A549 (cell line): Measurements from ENCODE around the gene ZNF883. TPM values are rescaled to one million over a fixed set of nuclear protein-coding genes. Genes with fewer than 3 reads are reported as not detected.

Source experiments
- ATAC-seq, 2 experiments: fragments of 200-7000 bp in 1 of 2; fragments of >200 bp in 1 of 2; cut with Nextera tagmentation in 1 of 2; cut with Tn5 transposase in 1 of 2; 3 replicates each; pipeline versions ENCODE4 v1.8.0 to v1.9.1; 2018 to 2020; ENCODE audit warnings: mild to moderate bottlenecking in 1 of 2, moderate library complexity in 1 of 2
- CTCF ChIA-PET: fragments of 300-600 bp; sonication (Branson Sonifier 250); formaldehyde crosslinking; extraction: SDS; loops from one replicate; lab custom pipeline; 2021; ENCODE audit warnings: antibody characterized with exemption, inconsistent platforms; lab: Yijun Ruan, JAX
- POLR2A ChIA-PET: fragments of 350-600 bp; formaldehyde crosslinking; extraction: SDS; loops from one replicate; lab custom pipeline; 2021; ENCODE audit warnings: antibody characterized with exemption, inconsistent platforms; lab: Yijun Ruan, JAX
- DNase-seq, 2 experiments: peaks; one replicate each; pipeline versions ENCODE4 v3.0.0 to v3.0.0-alpha.2; 2011 to 2016; ENCODE audit warnings: low read depth in 1 of 2, low spot score in 1 of 2
- FAIRE-seq: peaks from 2 replicates; lab custom pipeline; 2011; peaks lifted over from hg19 to GRCh38; lab: Jason Lieb, UNC
- H3K27ac ChIP-seq, 2 experiments: fragments of >200 bp; sonication (Bioruptor Twin); formaldehyde crosslinking; 3 replicates each; pipeline ENCODE4 v1.5.1; 2016 to 2017
- H3K4me1 ChIP-seq: fragments of >200 bp; sonication (Bioruptor Twin); formaldehyde crosslinking; 3 replicates; pipeline ENCODE4 v1.6.1; 2016
- H3K4me2 ChIP-seq: fragments of >200 bp; sonication (Bioruptor Twin); formaldehyde crosslinking; 3 replicates; pipeline ENCODE4 v1.6.1; 2016
- H3K4me3 ChIP-seq: fragments of >200 bp; sonication (Bioruptor Twin); formaldehyde crosslinking; 3 replicates; pipeline ENCODE4 v1.5.1; 2016
- H3K9me3 ChIP-seq: fragments of >200 bp; sonication (Bioruptor Twin); formaldehyde crosslinking; 3 replicates; pipeline ENCODE4 v1.6.1; 2016
- CBX8 ChIP-seq: fragments of 200-600 bp; sonication (generic); IDR thresholded peaks from 2 replicates; pipeline ENCODE4 v1.6.1; 2016
- CTCF ChIP-seq: fragments of >200 bp; sonication (Bioruptor Twin); formaldehyde crosslinking; IDR thresholded peaks from 3 replicates; pipeline ENCODE4 v1.5.1; 2016
- EHF ChIP-seq: fragments of 250-450 bp; sonication (Bioruptor Pico); IDR thresholded peaks from 2 replicates; pipeline ENCODE4 v1.5.0; 2020; ENCODE audit warnings: mild to moderate bottlenecking
- HES2 ChIP-seq: fragments of >200 bp; sonication (Bioruptor Twin); formaldehyde crosslinking; IDR thresholded peaks from 2 replicates; pipeline ENCODE4 v1.6.1; 2016
- HOXB5 ChIP-seq: fragments of 250-450 bp; sonication (Bioruptor Pico); IDR thresholded peaks from 2 replicates; pipeline ENCODE4 v1.5.0; 2020; ENCODE audit warnings: mild to moderate bottlenecking, moderate library complexity
- JUN ChIP-seq, 2 experiments: fragments of >200 bp; sonication (Bioruptor Twin); formaldehyde crosslinking; IDR thresholded peaks; 2 replicates in 1 of 2; 3 replicates in 1 of 2; pipeline ENCODE4 v1.6.1; 2016 to 2017
- NR3C1 ChIP-seq: fragments of >200 bp; sonication (Bioruptor Twin); formaldehyde crosslinking; IDR thresholded peaks from 3 replicates; pipeline ENCODE4 v1.6.1; 2017
- RAD21 ChIP-seq, 2 experiments: fragments of >200 bp in 1 of 2; sonication (Bioruptor Twin) in 1 of 2; formaldehyde crosslinking in 1 of 2; IDR thresholded peaks in 1 of 2; conservative IDR thresholded peaks in 1 of 2; 2 replicates in 1 of 2; 3 replicates in 1 of 2; pipeline ENCODE4 v1.6.1; 2012 to 2018; ENCODE audit warnings: inconsistent platforms in 1 of 2
- REST ChIP-seq: fragments of 200-600 bp; sonication (generic); IDR thresholded peaks from 2 replicates; pipeline ENCODE4 v1.6.1; 2016; ENCODE audit warnings: antibody characterized with exemption, mild to moderate bottlenecking, moderate library complexity
- RFX5 ChIP-seq: fragments of 450-650 bp; IDR thresholded peaks from 2 replicates; pipeline ENCODE4 v1.7.1; 2014; ENCODE audit warnings: antibody characterized with exemption, mild to moderate bottlenecking, moderate library complexity
- SREBF2 ChIP-seq: fragments of 450-650 bp; IDR thresholded peaks from 2 replicates; pipeline ENCODE4 v1.6.1; 2014; ENCODE audit warnings: mild to moderate bottlenecking, moderate library complexity
- ZC3H11A ChIP-seq: fragments of 450-650 bp; IDR thresholded peaks from 2 replicates; pipeline ENCODE4 v1.6.1; 2014; ENCODE audit warnings: antibody characterized with exemption, mild to moderate bottlenecking
- WGBS: methylation state at CpG from one replicate; pipeline ENCODE4 v1.1.6; 2017; ENCODE audit errors: missing lambda C conversion rate; 5-methylcytosine and 5-hydroxymethylcytosine counted together
- polyA plus RNA-seq, 4 experiments: library from polyadenylated mRNA; depleted of rRNA in 3 of 4; stranded (reverse); fragments of >200 nt; fragmentation: RNase III in 1 of 4; extraction: RNeasy Plus Mini Kit Qiagen cat#74134 plus additional on column Dnase treatment in 1 of 4; gene quantifications; 2 replicates in 3 of 4; 3 replicates in 1 of 4; pipeline ENCODE4 v1.2.3, GENCODE V29; 2011 to 2017
- TF ChIP-seq, protein P1 (sequence below): fragments of 150-350 bp; IDR thresholded peaks from 2 replicates; pipeline ENCODE4 v1.6.1; 2014; ENCODE audit warnings: low read depth, mild to moderate bottlenecking, low read length
- TF ChIP-seq, protein P2 (sequence below): fragments of 250-450 bp; sonication (Bioruptor Pico); IDR thresholded peaks from 2 replicates; pipeline ENCODE4 v1.5.0; 2021; ENCODE audit warnings: mild to moderate bottlenecking, moderate library complexity, borderline replicate concordance

Gene ZNF883
- polyA plus RNA-seq, 2 of the 4 experiments (the other 2 are of a cell fraction): 1.8 TPM

DNA sequence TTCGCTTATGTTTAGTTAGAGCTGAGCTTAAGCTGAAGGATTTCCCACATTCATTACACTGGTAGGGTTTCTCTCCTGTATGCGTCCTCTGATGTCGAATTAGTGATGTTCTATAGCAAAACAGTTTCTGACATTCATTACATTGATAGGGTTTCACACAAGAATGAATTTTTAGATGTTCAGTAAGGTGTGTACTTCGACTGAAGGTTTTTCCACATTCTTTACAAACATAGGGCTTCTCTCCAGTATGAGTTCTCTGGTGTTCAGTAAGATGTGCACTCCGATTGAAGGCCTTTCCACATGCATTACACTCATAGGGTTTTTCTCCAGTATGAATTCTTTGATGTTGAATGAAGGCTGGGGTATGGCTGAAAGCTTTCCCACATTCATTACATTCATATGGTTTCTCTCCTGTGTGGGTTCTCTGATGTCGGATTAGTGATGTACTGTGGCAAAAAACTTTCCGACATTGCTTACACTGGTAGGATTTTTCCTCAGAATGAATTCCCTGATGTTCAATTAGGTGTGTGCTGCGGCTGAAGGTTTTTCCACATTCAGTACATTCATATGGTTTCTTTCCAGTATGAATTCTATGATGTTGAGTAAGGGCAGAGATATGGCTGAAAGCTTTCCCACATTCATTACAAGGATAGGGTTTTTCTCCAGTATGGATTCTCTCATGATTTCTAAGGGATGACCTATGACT lies 14.6 kb downstream of the ZNF883 start:
- Histone ChIP-seq H3K4me3 (no peak overlapping the region), H3K4me2 (no peak overlapping the region), H3K9me3 (peaks cover 79% of the 10 kb centered on the region), H3K27ac (no peak overlapping the region), H3K4me1 (no peaks in the 10 kb centered on the region)
- no peak for DNase-seq
- 29% methylated on average over 8 of the region's 8 CpGs for WGBS
- ChIA-PET CTCF (interaction anchor here (1.0 kb wide), 3 partner anchors 10 to 40 kb away, joined by 3 read pairs; no protein-coding TSS in a partner anchor), POLR2A (no interaction called here)
- no peak for ATAC-seq
- FAIRE-seq: no peak
- TF ChIP-seq CBX8 (no peak), NR3C1 (no peak), EHF (CRISPR knock-in tag) (no peak), ZC3H11A (no peak)

GRCh38 chr9:112971415-112971814 lies 40.6 kb downstream of the ZNF883 start:
- H3K4me3 ChIP-seq: no peak overlapping the region
- H3K4me2 ChIP-seq: no peak overlapping the region
- WGBS: 27% methylated on average over 5 of the region's 5 CpGs
- H3K27ac ChIP-seq: no peak overlapping the region
- DNase-seq: peak in 1 of 2 experiments; percentile 25
- no peaks in the 10 kb centered on the region for H3K4me1 ChIP-seq
- peaks cover 3% of the 10 kb centered on the region; the same call in 1 of the 3 replicates for H3K9me3 ChIP-seq
- TF ChIP-seq JUN (IDR thresholded peaks at IDR 0.05) (no peak), RAD21 (conservative IDR thresholded peaks at IDR 0.05 in 1 of 2, IDR thresholded peaks at IDR 0.05 in 1 of 2) (peak in 1 of 2 experiments; percentile 37; a peak in 2 of 5 replicates), RFX5 (no peak)
- TF ChIP-seq, protein P1, sequence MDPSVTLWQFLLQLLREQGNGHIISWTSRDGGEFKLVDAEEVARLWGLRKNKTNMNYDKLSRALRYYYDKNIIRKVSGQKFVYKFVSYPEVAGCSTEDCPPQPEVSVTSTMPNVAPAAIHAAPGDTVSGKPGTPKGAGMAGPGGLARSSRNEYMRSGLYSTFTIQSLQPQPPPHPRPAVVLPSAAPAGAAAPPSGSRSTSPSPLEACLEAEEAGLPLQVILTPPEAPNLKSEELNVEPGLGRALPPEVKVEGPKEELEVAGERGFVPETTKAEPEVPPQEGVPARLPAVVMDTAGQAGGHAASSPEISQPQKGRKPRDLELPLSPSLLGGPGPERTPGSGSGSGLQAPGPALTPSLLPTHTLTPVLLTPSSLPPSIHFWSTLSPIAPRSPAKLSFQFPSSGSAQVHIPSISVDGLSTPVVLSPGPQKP: no peak
- TF ChIP-seq, protein P2, sequence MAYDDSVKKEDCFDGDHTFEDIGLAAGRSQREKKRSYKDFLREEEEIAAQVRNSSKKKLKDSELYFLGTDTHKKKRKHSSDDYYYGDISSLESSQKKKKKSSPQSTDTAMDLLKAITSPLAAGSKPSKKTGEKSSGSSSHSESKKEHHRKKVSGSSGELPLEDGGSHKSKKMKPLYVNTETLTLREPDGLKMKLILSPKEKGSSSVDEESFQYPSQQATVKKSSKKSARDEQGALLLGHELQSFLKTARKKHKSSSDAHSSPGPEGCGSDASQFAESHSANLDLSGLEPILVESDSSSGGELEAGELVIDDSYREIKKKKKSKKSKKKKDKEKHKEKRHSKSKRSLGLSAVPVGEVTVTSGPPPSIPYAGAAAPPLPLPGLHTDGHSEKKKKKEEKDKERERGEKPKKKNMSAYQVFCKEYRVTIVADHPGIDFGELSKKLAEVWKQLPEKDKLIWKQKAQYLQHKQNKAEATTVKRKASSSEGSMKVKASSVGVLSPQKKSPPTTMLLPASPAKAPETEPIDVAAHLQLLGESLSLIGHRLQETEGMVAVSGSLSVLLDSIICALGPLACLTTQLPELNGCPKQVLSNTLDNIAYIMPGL (CRISPR knock-in tag): no peak
- TF ChIP-seq, all 56 proteins: peak for 1
- ATAC-seq (peak in 1 of 2 experiments; percentile 38; a peak in 1 of 6 replicates), FAIRE-seq (no peak)
- POLR2A ChIA-PET: no interaction called here
- CTCF ChIA-PET: interaction anchor here (1.6 kb wide), 1 partner anchor 49 kb away, joined by 4 read pairs; no protein-coding TSS in a partner anchor

DNA sequence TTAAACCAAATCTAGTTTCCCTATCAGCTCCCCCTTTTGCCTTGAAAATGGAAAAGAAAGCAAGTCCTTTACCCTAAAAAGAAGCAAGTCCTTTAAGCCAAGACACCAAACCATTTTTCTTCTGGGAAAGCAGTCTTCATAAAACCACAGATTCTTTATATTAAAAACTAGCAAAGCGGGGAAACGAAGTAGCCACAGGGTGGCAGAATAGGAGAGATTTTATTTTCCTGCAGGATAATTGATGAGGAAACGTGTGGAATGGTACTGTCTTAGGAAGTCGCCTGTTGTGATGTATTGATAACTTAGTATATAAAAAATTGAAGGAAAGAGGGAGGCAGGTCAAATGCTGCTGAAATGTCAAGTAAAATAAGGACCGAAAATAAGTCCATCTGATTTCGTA lies 41.1 kb downstream of the ZNF883 start:
- H3K9me3 ChIP-seq: no peaks in the 10 kb centered on the region; the same call in 2 of the 3 replicates
- no peaks in the 10 kb centered on the region for H3K4me1 ChIP-seq
- ATAC-seq: no peak
- H3K4me2 ChIP-seq: no peak overlapping the region
- H3K27ac ChIP-seq: no peak overlapping the region
- ChIA-PET POLR2A (no interaction called here), CTCF (interaction anchor here (0.9 to 1.6 kb wide), 4 partner anchors 48 to 249 kb away, joined by 3 to 4 read pairs (median 4); no protein-coding TSS in a partner anchor)
- DNase-seq: no peak
- H3K4me3 ChIP-seq: no peak overlapping the region
- TF ChIP-seq RAD21 (conservative IDR thresholded peaks at IDR 0.05 in 1 of 2, IDR thresholded peaks at IDR 0.05 in 1 of 2): peak in 1 of 2 experiments; percentile 36; a peak in 2 of 5 replicates
- 0 out of 3 replicates have a peak, but pooled peaks have one; percentile 4 for TF ChIP-seq CTCF
- TF ChIP-seq JUN (IDR thresholded peaks at IDR 0.05): no peak
- no peak for TF ChIP-seq SREBF2
- TF ChIP-seq RFX5: no peak
- no peak for FAIRE-seq
- 7% methylated on average over 6 of the region's 6 CpGs for WGBS

DNA sequence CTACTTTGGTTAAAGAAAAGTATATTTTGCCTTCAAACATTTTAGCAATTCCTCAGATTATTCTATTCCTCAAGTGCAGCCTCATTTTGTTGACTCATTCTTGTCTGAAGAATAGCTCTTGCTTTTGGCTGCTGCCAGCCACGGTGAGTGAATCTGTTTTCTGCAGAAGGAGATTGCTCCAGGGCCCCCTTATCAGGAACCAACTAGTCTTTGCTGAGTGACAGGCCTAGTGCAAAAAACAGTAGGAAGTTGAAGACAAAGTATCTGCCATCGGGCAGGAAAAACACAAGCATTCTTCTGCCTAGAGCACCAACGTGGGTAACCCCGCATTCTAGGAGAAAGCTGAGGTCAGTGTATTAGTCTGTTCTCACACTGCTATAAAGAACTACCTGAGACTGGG lies 42.3 kb downstream of the ZNF883 start:
- ATAC-seq (no peak), FAIRE-seq (no peak)
- Histone ChIP-seq H3K9me3 (no peaks in the 10 kb centered on the region; the same call in 2 of the 3 replicates), H3K4me3 (no peak overlapping the region)
- CTCF ChIA-PET: interaction anchor here (1.1 to 1.6 kb wide), 3 partner anchors 44 to 161 kb away, joined by 3 to 4 read pairs (median 4); no protein-coding TSS in a partner anchor
- TF ChIP-seq HOXB5 (CRISPR knock-in tag) (no peak), REST (no peak), HES2 (no peak)
- TF ChIP-seq, all 56 proteins: peak for 0
- Histone ChIP-seq H3K4me1 (no peaks in the 10 kb centered on the region), H3K4me2 (no peak overlapping the region), H3K27ac (no peak overlapping the region)
- POLR2A ChIA-PET: no interaction called here
- DNase-seq: no peak
- WGBS: 1% methylated on average over 4 of the region's 4 CpGs
